Neuron (in vitro differentiated cells): ENCODE results near the gene L2HGDH.
A peak's percentile ranks its signal among the peaks of the same experiment; 100 is the strongest.

Experiments used
- H2AFZ ChIP-seq: one replicate; pipeline ENCODE4 v1.6.1; 2013; ENCODE audit warnings: low read depth, mild to moderate bottlenecking, inconsistent platforms, low read length, moderate library complexity
- H3K27me3 ChIP-seq: one replicate; pipeline ENCODE4 v1.6.1; 2013; ENCODE audit warnings: low read length; ENCODE audit not compliant: insufficient read depth
- H3K36me3 ChIP-seq: one replicate; pipeline ENCODE4 v1.6.1; 2013; ENCODE audit warnings: low read length; ENCODE audit not compliant: insufficient read depth
- H3K4me1 ChIP-seq: one replicate; pipeline ENCODE4 v1.6.1; 2013; ENCODE audit warnings: low read length; ENCODE audit not compliant: insufficient read depth
- H3K4me3 ChIP-seq: 2 replicates; pipeline ENCODE4 v1.5.1; 2013; ENCODE audit warnings: mild to moderate bottlenecking, low read length, moderate library complexity
- H3K9me3 ChIP-seq: one replicate; pipeline ENCODE4 v1.6.1; 2013; ENCODE audit warnings: low read length

Gene L2HGDH

GRCh38 chr14:50229681-50230080, 82.3 kb downstream of the L2HGDH start:
- Histone ChIP-seq H3K27me3 (no peaks in the 10 kb centered on the region), H3K9me3 (peaks cover 2% of the 10 kb centered on the region), H2AFZ (no peak overlapping the region), H3K4me3 (peak overlapping the region; percentile 87), H3K4me1 (peaks cover 14% of the 10 kb centered on the region), H3K36me3 (no peaks in the 10 kb centered on the region)

- Histone ChIP-seq H3K36me3 (no peaks in the 10 kb centered on the region), H3K4me1 (peaks cover 14% of the 10 kb centered on the region), H3K9me3 (peaks cover 2% of the 10 kb centered on the region), H2AFZ (no peak overlapping the region), H3K27me3 (no peaks in the 10 kb centered on the region), H3K4me3 (no peak overlapping the region)
These were observed 83.7 kb downstream of the L2HGDH start for GRCh38 chr14:50228313-50228712.

GRCh38 chr14:50225974-50226297, 86.1 kb downstream of the L2HGDH start:
- no peaks in the 10 kb centered on the region for H3K36me3 ChIP-seq
- H3K4me3 ChIP-seq: no peak overlapping the region
- H2AFZ ChIP-seq: no peak overlapping the region
- no peaks in the 10 kb centered on the region for H3K27me3 ChIP-seq
- H3K9me3 ChIP-seq: peaks cover 2% of the 10 kb centered on the region
- peaks cover 15% of the 10 kb centered on the region for H3K4me1 ChIP-seq

GRCh38 chr14:50225067-50225973, 86.7 kb downstream of the L2HGDH start:
- H3K9me3 ChIP-seq: peaks cover 2% of the 10 kb centered on the region
- H3K27me3 ChIP-seq: no peaks in the 10 kb centered on the region
- H3K36me3 ChIP-seq: no peaks in the 10 kb centered on the region
- no peak overlapping the region for H3K4me3 ChIP-seq
- H2AFZ ChIP-seq: no peak overlapping the region
- H3K4me1 ChIP-seq: peaks cover 15% of the 10 kb centered on the region

- H3K4me1 ChIP-seq: peaks cover 4% of the 10 kb centered on the region
- no peak overlapping the region for H2AFZ ChIP-seq
- H3K4me3 ChIP-seq: no peak overlapping the region
- H3K36me3 ChIP-seq: no peaks in the 10 kb centered on the region
- H3K27me3 ChIP-seq: no peaks in the 10 kb centered on the region
- H3K9me3 ChIP-seq: no peaks in the 10 kb centered on the region
These were observed 89.9 kb downstream of the L2HGDH start for GRCh38 chr14:50222055-50222613.

GRCh38 chr14:50218501-50218900, 93.5 kb downstream of the L2HGDH start:
- Histone ChIP-seq H3K36me3 (no peaks in the 10 kb centered on the region), H3K4me3 (no peak overlapping the region), H3K9me3 (no peaks in the 10 kb centered on the region), H2AFZ (no peak overlapping the region), H3K4me1 (peaks cover 4% of the 10 kb centered on the region), H3K27me3 (no peaks in the 10 kb centered on the region)

- no peak overlapping the region for H2AFZ ChIP-seq
- H3K4me1 ChIP-seq: no peaks in the 10 kb centered on the region
- no peaks in the 10 kb centered on the region for H3K36me3 ChIP-seq
- no peak overlapping the region for H3K4me3 ChIP-seq
- peaks cover 2% of the 10 kb centered on the region for H3K9me3 ChIP-seq
- no peaks in the 10 kb centered on the region for H3K27me3 ChIP-seq
These were observed 96.6 kb downstream of the L2HGDH start for GRCh38 chr14:50215416-50215815.

- H3K4me1 ChIP-seq: no peaks in the 10 kb centered on the region
- H3K4me3 ChIP-seq: no peak overlapping the region
- H3K27me3 ChIP-seq: no peaks in the 10 kb centered on the region
- H3K9me3 ChIP-seq: peaks cover 2% of the 10 kb centered on the region
- H3K36me3 ChIP-seq: no peaks in the 10 kb centered on the region
- H2AFZ ChIP-seq: no peak overlapping the region
These were observed 98.2 kb downstream of the L2HGDH start for GRCh38 chr14:50213795-50214194.

GRCh38 chr14:50212726-50213125, 99.3 kb downstream of the L2HGDH start:
- H3K4me3 ChIP-seq: no peak overlapping the region
- H3K4me1 ChIP-seq: no peaks in the 10 kb centered on the region
- H3K27me3 ChIP-seq: no peaks in the 10 kb centered on the region
- peaks cover 2% of the 10 kb centered on the region for H3K9me3 ChIP-seq
- H3K36me3 ChIP-seq: no peaks in the 10 kb centered on the region
- H2AFZ ChIP-seq: no peak overlapping the region

GRCh38 chr14:50210074-50210473, 102.0 kb downstream of the L2HGDH start:
- no peak overlapping the region for H2AFZ ChIP-seq
- no peaks in the 10 kb centered on the region for H3K36me3 ChIP-seq
- H3K4me3 ChIP-seq: no peak overlapping the region
- peaks cover 2% of the 10 kb centered on the region for H3K9me3 ChIP-seq
- no peaks in the 10 kb centered on the region for H3K27me3 ChIP-seq
- H3K4me1 ChIP-seq: no peaks in the 10 kb centered on the region

GRCh38 chr14:50198499-50198898, 113.5 kb downstream of the L2HGDH start:
- Histone ChIP-seq H3K36me3 (peaks cover 32% of the 10 kb centered on the region), H3K9me3 (no peaks in the 10 kb centered on the region), H2AFZ (no peak overlapping the region), H3K4me1 (no peaks in the 10 kb centered on the region), H3K4me3 (no peak overlapping the region), H3K27me3 (no peaks in the 10 kb centered on the region)

- H3K4me1 ChIP-seq: no peaks in the 10 kb centered on the region
- no peak overlapping the region for H3K4me3 ChIP-seq
- no peaks in the 10 kb centered on the region for H3K27me3 ChIP-seq
- no peaks in the 10 kb centered on the region for H3K9me3 ChIP-seq
- H2AFZ ChIP-seq: no peak overlapping the region
- H3K36me3 ChIP-seq: peaks cover 17% of the 10 kb centered on the region
These were observed 120.5 kb downstream of the L2HGDH start for GRCh38 chr14:50191499-50191898.
